PC-3 (cell line): ENCODE measurements around the gene RHBDL2. TPM values are rescaled to one million over a fixed set of nuclear protein-coding genes. Genes with fewer than 3 reads are reported as not detected.

Source experiments
- ATAC-seq: fragments of 200-7000 bp; cut with Tn5 transposase; 2 replicates; pipeline ENCODE4 v1.9.1; 2020; ENCODE audit warnings: mild to moderate bottlenecking, moderate library complexity
- BruUV-seq: library from RNA; stranded (reverse); fragments of 400-500 nt; replicated peaks from 2 replicates; lab custom pipeline; 2021; lab: Mats Ljungman, UMichigan
- CTCF ChIA-PET: fragments of 300-600 bp; sonication (Branson Sonifier 250); formaldehyde crosslinking; loops from one replicate; lab custom pipeline; 2022; ENCODE audit warnings: antibody characterized with exemption; lab: Charles Lee
- POLR2A ChIA-PET: fragments of 300-600 bp; sonication (Branson Sonifier 250); formaldehyde crosslinking; loops from one replicate; lab custom pipeline; 2022; ENCODE audit warnings: antibody characterized with exemption; ENCODE audit not compliant: unreplicated experiment; lab: Charles Lee
- DNase-seq: peaks from one replicate; pipeline ENCODE4 v3.0.0-alpha.2; 2015
- H2AFZ ChIP-seq: fragments of 300-600 bp; sonication (generic); 2 replicates; pipeline ENCODE4 v1.6.0; 2016; ENCODE audit warnings: antibody characterized with exemption, low read length
- H3F3A ChIP-seq: fragments of 300-600 bp; sonication (generic); one replicate; pipeline ENCODE4 v1.6.0; 2017; ENCODE audit warnings: antibody characterized with exemption, low read length, control low read depth, mild to moderate bottlenecking; ENCODE audit not compliant: unreplicated experiment
- H3K27ac ChIP-seq: fragments of 300-600 bp; sonication (generic); 2 replicates; pipeline ENCODE4 v1.5.1; 2016; ENCODE audit warnings: mild to moderate bottlenecking, low read length
- H3K27me3 ChIP-seq: fragments of 300-600 bp; sonication (generic); 2 replicates; pipeline ENCODE4 v1.6.1; 2016; ENCODE audit warnings: low read length, mixed read lengths
- H3K36me3 ChIP-seq: fragments of 300-600 bp; sonication (generic); 2 replicates; pipeline ENCODE4 v1.6.1; 2016; ENCODE audit warnings: low read depth, mixed run types, low read length, mixed read lengths
- H3K4me1 ChIP-seq: fragments of 300-600 bp; sonication (generic); 2 replicates; pipeline ENCODE4 v1.5.1; 2016; ENCODE audit warnings: low read length; ENCODE audit not compliant: insufficient read depth
- H3K4me2 ChIP-seq: fragments of 300-600 bp; sonication (generic); 2 replicates; pipeline ENCODE4 v1.6.0; 2016; ENCODE audit warnings: low read length
- H3K4me3 ChIP-seq: fragments of 300-600 bp; sonication (generic); 2 replicates; pipeline ENCODE4 v1.5.1; 2016; ENCODE audit warnings: mild to moderate bottlenecking, low read length, mixed read lengths
- H3K79me2 ChIP-seq: fragments of 300-600 bp; sonication (generic); 2 replicates; pipeline ENCODE4 v1.6.1; 2017; ENCODE audit warnings: low read length, mixed read lengths
- H3K9ac ChIP-seq: fragments of 300-600 bp; sonication (generic); 2 replicates; pipeline ENCODE4 v1.6.0; 2016; ENCODE audit warnings: mild to moderate bottlenecking, low read length
- H3K9me2 ChIP-seq: fragments of 300-600 bp; sonication (generic); replicated peaks from 2 replicates; pipeline ENCODE4 v1.6.1; 2016; ENCODE audit warnings: mixed run types, low read length, mixed read lengths
- H3K9me3 ChIP-seq: fragments of 300-600 bp; sonication (generic); 2 replicates; pipeline ENCODE4 v1.6.1; 2016; ENCODE audit warnings: low read length, mixed read lengths
- H4K20me1 ChIP-seq: fragments of 300-600 bp; sonication (generic); 2 replicates; pipeline ENCODE4 v1.6.1; 2016; ENCODE audit warnings: low read length, mixed read lengths
- CTCF ChIP-seq: fragments of 300-600 bp; sonication (generic); conservative IDR thresholded peaks from 2 replicates; pipeline ENCODE4 v1.5.1; 2017; ENCODE audit warnings: antibody characterized with exemption, low read depth, mild to moderate bottlenecking, low read length
- EZH2 ChIP-seq: fragments of 300-600 bp; sonication (generic); IDR thresholded peaks from one replicate; pipeline ENCODE4 v1.6.1; 2017; ENCODE audit warnings: antibody characterized with exemption, mild to moderate bottlenecking, low read length; ENCODE audit not compliant: unreplicated experiment
- EZH2phosphoT487 ChIP-seq: fragments of 300-600 bp; sonication (generic); IDR thresholded peaks from 2 replicates; pipeline ENCODE4 v1.6.1; 2018; ENCODE audit warnings: mild to moderate bottlenecking, antibody characterized with exemption, low read length, borderline replicate concordance
- intact Hi-C: fragments of 100-400 bp; cut with micrococcal nuclease; formaldehyde crosslinking; loops from 2 replicates; pipeline ENCODE4 v1.9.0; 2023
- total RNA-seq: library from RNA; depleted of rRNA; stranded (reverse); fragments of >200 nt; gene quantifications from 2 replicates; pipeline ENCODE4 v1.2.3, GENCODE V29; 2014

The RHBDL2 gene
- total RNA-seq, 1 experiment from 2014 or later = 3.6 TPM

GRCh38 chr1:38872401-38873026 is 69.1 kb downstream of the RHBDL2 start:
- H3K27me3 ChIP-seq = no peaks in the 10 kb centered on the region
- peak; percentile 26 for DNase-seq
- ChIA-PET CTCF (interaction anchor here (0.5 to 0.6 kb wide), 2 partner anchors 19 to 154 kb away, joined by 3 to 5 read pairs; partner anchors contain the start of gene NDUFS5), POLR2A (no interaction called here)
- H3K9ac ChIP-seq = peak overlapping the region; percentile 86
- no peaks in the 10 kb centered on the region for H3F3A ChIP-seq
- H3K79me2 ChIP-seq = peaks cover 20% of the 10 kb centered on the region
- no peak for TF ChIP-seq EZH2phosphoT487
- no peak for TF ChIP-seq EZH2
- TF ChIP-seq CTCF = no peak
- peak; percentile 33 for ATAC-seq
- no peaks in the 10 kb centered on the region for H3K36me3 ChIP-seq
- intact Hi-C loops = loop anchor here (1.0 to 5.0 kb wide), 3 partner anchors 118 to 220 kb away; partner anchors contain the start of genes AKIRIN1 and NDUFS5
- H3K4me1 ChIP-seq = peaks cover 14% of the 10 kb centered on the region; the same call in 1 of the 2 replicates
- peak overlapping the region; percentile 86 for H3K4me2 ChIP-seq
- no peaks in the 10 kb centered on the region for H3K9me3 ChIP-seq
- no peaks in the 10 kb centered on the region for H4K20me1 ChIP-seq
- no TSS peak for BruUV-seq
- no peak overlapping the region for H3K27ac ChIP-seq
- H2AFZ ChIP-seq = peak overlapping the region; percentile 89
- H3K9me2 ChIP-seq = no peaks in the 10 kb centered on the region
- peak overlapping the region; percentile 93 for H3K4me3 ChIP-seq

- Histone ChIP-seq H3F3A (no peaks in the 10 kb centered on the region), H3K79me2 (peaks cover 21% of the 10 kb centered on the region), H3K36me3 (no peaks in the 10 kb centered on the region), H3K4me2 (no peak overlapping the region), H4K20me1 (no peaks in the 10 kb centered on the region), H3K4me3 (no peak overlapping the region), H3K9me2 (no peaks in the 10 kb centered on the region), H3K4me1 (peaks cover 14% of the 10 kb centered on the region; the same call in 1 of the 2 replicates), H3K27ac (no peak overlapping the region), H3K27me3 (no peaks in the 10 kb centered on the region), H3K9ac (no peak overlapping the region), H2AFZ (no peak overlapping the region), H3K9me3 (no peaks in the 10 kb centered on the region)
- TF ChIP-seq CTCF (no peak), EZH2 (no peak), EZH2phosphoT487 (no peak)
- intact Hi-C loops = loop anchor here (5.0 kb wide), 1 partner anchor 221 kb away; no protein-coding TSS in a partner anchor
- ChIA-PET POLR2A (no interaction called here), CTCF (no interaction called here)
- BruUV-seq = no TSS peak
- ATAC-seq (no peak), DNase-seq (no peak)
Measured at GRCh38 chr1:38870996-38871395, 70.6 kb downstream of the RHBDL2 start.

- intact Hi-C loops = no loop called here
- ChIA-PET POLR2A (no interaction called here), CTCF (no interaction called here)
- peaks cover 13% of the 10 kb centered on the region for H3K79me2 ChIP-seq
- DNase-seq (no peak), ATAC-seq (no peak)
- no peak overlapping the region for H2AFZ ChIP-seq
- peaks cover 13% of the 10 kb centered on the region for H3K36me3 ChIP-seq
- no TSS peak for BruUV-seq
- TF ChIP-seq EZH2phosphoT487 (no peak), CTCF (no peak), EZH2 (no peak)
- no peak overlapping the region for H3K4me3 ChIP-seq
- no peak overlapping the region for H3K4me2 ChIP-seq
- H3K4me1 ChIP-seq = peaks cover 7% of the 10 kb centered on the region; the same call in 1 of the 2 replicates
- no peak overlapping the region for H3K27ac ChIP-seq
- H4K20me1 ChIP-seq = no peaks in the 10 kb centered on the region
- H3K9ac ChIP-seq = no peak overlapping the region
- no peaks in the 10 kb centered on the region for H3K9me3 ChIP-seq
- no peaks in the 10 kb centered on the region for H3K9me2 ChIP-seq
- no peaks in the 10 kb centered on the region for H3K27me3 ChIP-seq
- no peaks in the 10 kb centered on the region for H3F3A ChIP-seq
Measured at GRCh38 chr1:38867208-38867607, 74.4 kb downstream of the RHBDL2 start.
